Panc1 (cell line): ENCODE measurements around the gene FOCAD.

Experiments
- POLR2AphosphoS5 ChIP-seq: IDR thresholded peaks from 2 replicates; pipeline ENCODE4 v1.6.1; 2012; ENCODE audit warnings: mild to moderate bottlenecking, low read depth, low read length, moderate library complexity
- REST ChIP-seq, 2 experiments: IDR thresholded peaks; 2 replicates each; pipeline ENCODE4 v1.6.1; 2011 to 2012; ENCODE audit warnings: low read depth in 2 of 2, control low read depth in 1 of 2, low read length in 1 of 2, mild to moderate bottlenecking in 1 of 2, moderate library complexity in 1 of 2; ENCODE audit not compliant: insufficient read depth in 1 of 2
- SIN3A ChIP-seq: IDR thresholded peaks from 2 replicates; pipeline ENCODE4 v1.6.1; 2012; ENCODE audit warnings: low read depth, mild to moderate bottlenecking, low read length, moderate library complexity, borderline replicate concordance; ENCODE audit not compliant: insufficient read depth
- TF ChIP-seq, protein P1 (sequence below): fragments of 450-650 bp; IDR thresholded peaks from 2 replicates; pipeline ENCODE4 v1.5.1; 2017; ENCODE audit warnings: mild to moderate bottlenecking

GRCh38 chr9:20663133-20663532 is 20.9 kb upstream of the FOCAD start:
- TF ChIP-seq, protein P1, sequence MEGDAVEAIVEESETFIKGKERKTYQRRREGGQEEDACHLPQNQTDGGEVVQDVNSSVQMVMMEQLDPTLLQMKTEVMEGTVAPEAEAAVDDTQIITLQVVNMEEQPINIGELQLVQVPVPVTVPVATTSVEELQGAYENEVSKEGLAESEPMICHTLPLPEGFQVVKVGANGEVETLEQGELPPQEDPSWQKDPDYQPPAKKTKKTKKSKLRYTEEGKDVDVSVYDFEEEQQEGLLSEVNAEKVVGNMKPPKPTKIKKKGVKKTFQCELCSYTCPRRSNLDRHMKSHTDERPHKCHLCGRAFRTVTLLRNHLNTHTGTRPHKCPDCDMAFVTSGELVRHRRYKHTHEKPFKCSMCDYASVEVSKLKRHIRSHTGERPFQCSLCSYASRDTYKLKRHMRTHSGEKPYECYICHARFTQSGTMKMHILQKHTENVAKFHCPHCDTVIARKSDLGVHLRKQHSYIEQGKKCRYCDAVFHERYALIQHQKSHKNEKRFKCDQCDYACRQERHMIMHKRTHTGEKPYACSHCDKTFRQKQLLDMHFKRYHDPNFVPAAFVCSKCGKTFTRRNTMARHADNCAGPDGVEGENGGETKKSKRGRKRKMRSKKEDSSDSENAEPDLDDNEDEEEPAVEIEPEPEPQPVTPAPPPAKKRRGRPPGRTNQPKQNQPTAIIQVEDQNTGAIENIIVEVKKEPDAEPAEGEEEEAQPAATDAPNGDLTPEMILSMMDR: no peak
- no peak for TF ChIP-seq REST (IDR thresholded peaks at IDR 0.05; ENCODE audit: insufficient read depth in 1 of 2, low read depth in 2 of 2, low read length in 1 of 2)
- no peak for TF ChIP-seq POLR2AphosphoS5
- no peak for TF ChIP-seq SIN3A
